Gastrocnemius medialis (tissue), 4 donors: ENCODE results near the gene TMEM165. TPM values are rescaled to one million over a fixed set of nuclear protein-coding genes. Genes with fewer than 3 reads are reported as not detected.

Experiments used
- ATAC-seq, 2 donors: fragments of 150-250 bp; one replicate each; pipeline ENCODE4 v1.9.1; 2016
- DNase-seq, 2 donors: peaks; one replicate each; pipeline ENCODE4 v3.0.0-alpha.2; 2019
- H3K27ac ChIP-seq, 4 donors: fragments of 200-600 bp; sonication (generic); 1 replicate in 1 of 4; 2 replicates in 3 of 4; pipeline ENCODE4 v1.5.1; 2016 to 2018; ENCODE audit warnings: mild to moderate bottlenecking in 2 of 4, moderate library complexity in 1 of 4
- H3K27me3 ChIP-seq, 3 donors: fragments of 200-600 bp; sonication (generic) in 2 of 3; 1 replicate in 1 of 3; 2 replicates in 2 of 3; pipeline versions ENCODE4 v1.5.1 to v1.6.0; 2016 to 2019; ENCODE audit warnings: mild to moderate bottlenecking in 1 of 3, moderate library complexity in 1 of 3
- H3K36me3 ChIP-seq, 2 donors: fragments of 200-600 bp; sonication (generic) in 1 of 2; one replicate each; pipeline ENCODE4 v1.5.1; 2017 to 2018
- H3K4me1 ChIP-seq, 2 donors: fragments of 200-600 bp; sonication (generic) in 1 of 2; one replicate each; pipeline ENCODE4 v1.5.1; 2016 to 2017; ENCODE audit warnings: mild to moderate bottlenecking in 2 of 2
- H3K4me3 ChIP-seq, 4 donors: fragments of 200-600 bp; sonication (generic) in 3 of 4; 1 replicate in 1 of 4; 2 replicates in 3 of 4; pipeline ENCODE4 v1.5.1; 2016 to 2019; ENCODE audit warnings: mild to moderate bottlenecking in 2 of 4
- H3K9me3 ChIP-seq, 3 donors: fragments of 200-600 bp; sonication (generic) in 2 of 3; 1 replicate in 1 of 3; 2 replicates in 2 of 3; pipeline ENCODE4 v1.5.1; 2016 to 2019
- CTCF ChIP-seq, 5 experiments: fragments of 450-650 bp in 3 of 5; fragments of 200-600 bp in 2 of 5; sonication (generic) in 2 of 5; IDR thresholded peaks in 4 of 5; conservative IDR thresholded peaks in 1 of 5; 1 replicate in 4 of 5; 2 replicates in 1 of 5; pipeline ENCODE4 v1.5.1; 2016 to 2019; ENCODE audit warnings: antibody characterized with exemption in 5 of 5, mild to moderate bottlenecking in 3 of 5, moderate library complexity in 3 of 5
- POLR2A ChIP-seq, 2 donors: fragments of 450-650 bp; IDR thresholded peaks; one replicate each; pipeline ENCODE4 v1.6.1; 2017; ENCODE audit warnings: antibody characterized with exemption in 2 of 2, mild to moderate bottlenecking in 2 of 2, moderate library complexity in 2 of 2
- in situ Hi-C, 4 donors: fragments of 200-750 bp; cut with MboI; loops; one replicate each; pipeline versions ENCODE4 v1.15.0 to v1.8.0; 2017; ENCODE audit warnings: low sequenced_read_pairs in 4 of 4
- intact Hi-C: fragments of 100-400 bp; cut with DNase I; formaldehyde crosslinking; loops from one replicate; pipeline ENCODE4 v1.15.1; 2023; ENCODE audit warnings: low total_unique reads
- total RNA-seq, 4 donors: library from RNA; depleted of rRNA; stranded (reverse); fragments of >200 nt; gene quantifications; one replicate each; pipeline versions ENCODE4 v1.1.0 to v1.2.3, GENCODE V29; 2016

The TMEM165 gene
- total RNA-seq, 4 donors from 2014 or later: 23.5 to 80.3 (median 48.9) TPM

- Histone ChIP-seq H3K4me1 (no peaks in the 10 kb centered on the region), H3K27ac (no peak overlapping the region), H3K9me3 (no peaks in the 10 kb centered on the region), H3K36me3 (peaks cover 0 to 33% of the 10 kb centered on the region in 2 donors), H3K4me3 (no peak overlapping the region), H3K27me3 (no peaks in the 10 kb centered on the region)
- intact Hi-C loops (no loop called here), in situ Hi-C loops (no loop called here)
- DNase-seq (no peak), ATAC-seq (no peak)
- TF ChIP-seq POLR2A (IDR thresholded peaks at IDR 0.05): no peak
- TF ChIP-seq CTCF (IDR thresholded peaks at IDR 0.05 in 4 of 5, conservative IDR thresholded peaks at IDR 0.05 in 1 of 5): no peak
These were observed 46.8 kb downstream of the TMEM165 start for GRCh38 chr4:55442541-55442940.

GRCh38 chr4:55444827-55445226 lies 49.1 kb downstream of the TMEM165 start:
- ATAC-seq (no peak), DNase-seq (no peak)
- Histone ChIP-seq H3K27me3 (no peaks in the 10 kb centered on the region), H3K4me1 (no peaks in the 10 kb centered on the region), H3K36me3 (peaks cover 0 to 51% of the 10 kb centered on the region in 2 donors), H3K27ac (no peak overlapping the region), H3K9me3 (no peaks in the 10 kb centered on the region), H3K4me3 (no peak overlapping the region)
- intact Hi-C loops (no loop called here), in situ Hi-C loops (no loop called here)
- peak in 1 of 5 experiments; percentile 26 for TF ChIP-seq CTCF (IDR thresholded peaks at IDR 0.05 in 4 of 5, conservative IDR thresholded peaks at IDR 0.05 in 1 of 5)
- TF ChIP-seq POLR2A (IDR thresholded peaks at IDR 0.05): no peak

GRCh38 chr4:55445921-55446577 lies 50.3 kb downstream of the TMEM165 start:
- in situ Hi-C loops: no loop called here
- ATAC-seq (no peak), DNase-seq (no peak)
- no peaks in the 10 kb centered on the region for H3K4me1 ChIP-seq
- no peaks in the 10 kb centered on the region for H3K9me3 ChIP-seq
- H3K4me3 ChIP-seq: no peak overlapping the region
- H3K27me3 ChIP-seq: no peaks in the 10 kb centered on the region
- intact Hi-C loops: no loop called here
- TF ChIP-seq POLR2A (IDR thresholded peaks at IDR 0.05): no peak
- no peak for TF ChIP-seq CTCF (IDR thresholded peaks at IDR 0.05 in 4 of 5, conservative IDR thresholded peaks at IDR 0.05 in 1 of 5)
- H3K27ac ChIP-seq: no peak overlapping the region
- peaks cover 0 to 60% of the 10 kb centered on the region in 2 donors for H3K36me3 ChIP-seq

GRCh38 chr4:55446578-55446922 lies 50.8 kb downstream of the TMEM165 start:
- Histone ChIP-seq H3K27ac (no peak overlapping the region), H3K4me3 (no peak overlapping the region), H3K4me1 (no peaks in the 10 kb centered on the region), H3K9me3 (no peaks in the 10 kb centered on the region), H3K27me3 (no peaks in the 10 kb centered on the region), H3K36me3 (peaks cover 0 to 63% of the 10 kb centered on the region in 2 donors)
- intact Hi-C loops: no loop called here
- no peak for TF ChIP-seq CTCF (IDR thresholded peaks at IDR 0.05 in 4 of 5, conservative IDR thresholded peaks at IDR 0.05 in 1 of 5)
- no peak for TF ChIP-seq POLR2A (IDR thresholded peaks at IDR 0.05)
- ATAC-seq (no peak), DNase-seq (no peak)
- in situ Hi-C loops: no loop called here
